ENCODE results near the gene ITPRID1. TPM values are rescaled to one million over a fixed set of nuclear protein-coding genes. Genes with fewer than 3 reads are reported as not detected.
"Not testable (repeated sequence)": the region's sequence is repeated elsewhere in the genome, so short reads cannot be mapped to it uniquely, and the experiment has no call there.

The ITPRID1 gene
- total RNA-seq = not detected
- long read RNA-seq, partial matches to known transcripts = 0 of 5 reads
- long read RNA-seq, other reads (novel, unspliced or antisense) = 5 of 5 reads

DNA sequence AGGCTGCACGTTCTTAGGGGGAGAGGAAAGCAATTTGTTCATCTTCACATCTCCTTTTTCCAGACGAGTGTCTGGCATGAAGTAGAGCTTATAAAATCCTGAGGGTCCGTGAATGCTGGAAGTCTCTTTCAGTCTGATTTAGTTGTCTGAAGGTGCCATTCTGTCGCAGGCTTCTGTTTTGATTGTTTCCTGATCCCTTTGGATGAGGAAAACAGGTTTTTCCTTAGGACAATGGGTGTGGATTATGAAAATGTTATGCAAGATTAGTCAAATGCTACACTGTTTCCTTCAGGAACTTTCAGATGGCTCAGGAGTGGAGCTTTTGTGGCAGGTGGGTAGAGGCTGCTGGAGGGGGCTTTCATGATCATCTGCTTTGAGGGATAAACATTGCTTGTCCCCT, at the start of gene ITPRID1:
ITPRID1 (plus strand) TSS at position 301 of the 400 bp plus-strand sequence. CDS start 38,935 bp downstream, outside the sequence.
- intact Hi-C loops (cut with DNase I) = no loop called here
- no peak for DNase-seq (ENCODE audit: low spot score)

GRCh38 chr7:31464601-31465000, 49.3 kb upstream of the ITPRID1 start:
- no peak for DNase-seq (ENCODE audit: low spot score)
- intact Hi-C loops (cut with DNase I) = no loop called here

DNA sequence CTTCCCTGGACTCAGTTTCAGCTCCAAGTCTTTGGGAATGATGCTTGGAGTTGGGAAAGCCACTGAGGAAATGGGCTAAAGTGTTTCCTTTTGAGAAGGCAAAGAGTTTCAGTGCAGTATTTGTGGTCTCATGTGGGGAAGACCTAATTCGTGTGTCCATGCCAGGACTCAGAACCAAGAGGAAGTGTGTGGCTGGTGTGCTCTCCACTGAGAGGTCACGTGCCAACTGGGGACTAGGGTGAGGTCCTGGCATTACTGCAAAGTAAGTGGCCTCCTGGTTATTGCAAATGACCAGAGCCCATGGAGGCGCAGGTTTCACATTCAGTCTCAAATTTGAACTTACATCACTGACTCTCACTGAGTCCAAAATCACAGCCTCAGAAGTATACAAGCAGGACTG, 48.6 kb upstream of the ITPRID1 start:
- no peak for DNase-seq (ENCODE audit: low spot score)
- intact Hi-C loops (cut with DNase I) = no loop called here

DNA sequence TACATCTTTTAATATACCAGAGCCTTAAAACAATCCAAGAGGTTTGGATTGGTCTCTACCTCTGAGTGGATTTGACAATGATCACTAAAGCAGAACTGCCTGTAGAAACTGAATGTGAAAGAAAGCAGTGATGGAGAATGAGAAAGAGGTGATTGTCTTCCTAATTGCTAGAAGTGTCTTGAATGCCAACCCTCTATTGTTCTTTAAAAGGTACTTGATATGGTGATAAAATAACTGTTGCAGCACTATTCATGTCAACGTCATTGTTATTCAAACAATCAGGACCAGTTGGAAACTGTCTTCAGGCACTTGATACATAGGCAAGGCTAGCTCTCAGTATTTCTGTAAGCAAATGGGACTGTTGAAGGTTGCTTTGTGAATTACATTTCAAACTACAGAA, 47.9 kb upstream of the ITPRID1 start:
- intact Hi-C loops (cut with DNase I) = no loop called here
- DNase-seq (ENCODE audit: low spot score) = no peak

- DNase-seq (ENCODE audit: low spot score); intact Hi-C loops (cut with DNase I): not testable (repeated sequence)
Measured at GRCh38 chr7:31470883-31471282, 43.0 kb upstream of the ITPRID1 start.

DNA sequence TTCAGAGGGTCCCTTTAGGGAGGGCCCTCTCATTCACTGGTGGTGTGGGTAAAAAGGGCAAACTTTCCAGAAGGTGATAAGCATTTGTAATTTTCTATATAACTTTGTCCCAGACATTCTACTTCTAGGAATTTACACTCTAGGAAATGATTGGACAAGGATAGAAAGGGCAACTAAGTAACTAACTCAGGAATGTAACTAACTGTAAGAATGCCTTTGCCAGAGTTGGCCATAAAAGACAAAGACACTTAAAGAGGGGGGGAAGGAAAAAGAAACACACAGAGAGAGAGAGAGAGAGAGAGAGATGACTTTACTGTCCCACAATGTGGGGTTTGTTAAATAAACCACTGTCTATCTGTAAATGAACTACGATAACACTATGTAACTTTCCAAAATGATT, 38.5 kb upstream of the ITPRID1 start:
- no peak for DNase-seq (ENCODE audit: low spot score)
- intact Hi-C loops (cut with DNase I) = no loop called here

DNA sequence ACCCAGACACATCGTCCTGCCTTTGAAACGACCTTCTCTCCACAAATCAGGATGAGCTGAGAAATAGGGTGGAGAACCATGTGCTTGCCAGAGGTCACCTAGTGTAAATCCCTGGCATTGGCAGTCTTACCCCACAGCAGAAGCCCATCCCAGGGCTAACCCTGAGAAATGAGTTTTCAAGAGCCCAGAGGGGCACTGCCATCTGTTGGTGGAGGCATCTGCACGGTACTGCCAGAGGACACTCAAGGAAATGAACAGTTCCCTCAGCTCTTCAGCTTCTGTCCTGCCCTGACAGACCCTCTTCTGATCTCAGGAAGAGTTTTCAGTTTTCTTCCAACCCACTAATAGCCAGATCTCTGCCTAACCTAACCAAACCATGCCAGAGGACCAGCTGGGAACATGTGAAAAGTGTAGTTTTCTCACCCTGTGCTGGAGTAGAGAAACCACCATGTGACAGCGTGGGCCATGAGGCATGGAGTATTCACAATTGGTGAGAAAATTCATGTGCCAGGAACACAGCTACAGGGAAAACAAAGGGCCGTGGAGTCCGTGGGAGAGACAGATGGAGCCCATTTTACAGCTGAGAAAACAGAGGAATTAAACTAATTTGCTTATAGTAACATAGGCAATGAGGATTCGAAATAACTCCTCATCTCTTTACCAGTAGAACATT, 37.7 kb upstream of the ITPRID1 start:
- DNase-seq (ENCODE audit: low spot score) = no peak
- intact Hi-C loops (cut with DNase I) = no loop called here

- intact Hi-C loops (cut with DNase I) = no loop called here
- no peak for DNase-seq (ENCODE audit: low spot score)
Measured at GRCh38 chr7:31476941-31477677, 36.8 kb upstream of the ITPRID1 start.

- no peak for DNase-seq (ENCODE audit: low spot score)
- intact Hi-C loops (cut with DNase I) = no loop called here
Measured at GRCh38 chr7:31478018-31478417, 35.9 kb upstream of the ITPRID1 start.

DNA sequence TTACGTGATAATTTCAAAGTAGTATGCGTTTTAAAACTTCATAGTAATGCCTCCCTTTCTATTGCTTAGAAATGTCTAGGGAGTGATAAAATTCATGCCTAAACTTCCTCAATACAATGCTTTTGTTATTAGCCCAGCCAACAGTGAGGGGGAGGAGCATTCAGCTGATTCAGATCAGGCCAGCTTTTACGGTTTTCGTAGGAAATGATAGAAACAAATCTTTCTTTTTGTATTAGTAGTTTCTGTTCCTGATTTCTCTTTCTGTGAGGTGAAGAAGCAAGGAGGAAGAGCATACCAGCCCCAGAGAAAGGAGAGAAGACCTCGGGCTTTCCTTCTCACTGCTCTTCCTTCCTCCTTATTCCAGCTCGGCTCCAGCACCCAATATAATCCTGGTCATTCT, 35.2 kb upstream of the ITPRID1 start:
- DNase-seq (ENCODE audit: low spot score) = no peak
- intact Hi-C loops (cut with DNase I) = no loop called here

DNA sequence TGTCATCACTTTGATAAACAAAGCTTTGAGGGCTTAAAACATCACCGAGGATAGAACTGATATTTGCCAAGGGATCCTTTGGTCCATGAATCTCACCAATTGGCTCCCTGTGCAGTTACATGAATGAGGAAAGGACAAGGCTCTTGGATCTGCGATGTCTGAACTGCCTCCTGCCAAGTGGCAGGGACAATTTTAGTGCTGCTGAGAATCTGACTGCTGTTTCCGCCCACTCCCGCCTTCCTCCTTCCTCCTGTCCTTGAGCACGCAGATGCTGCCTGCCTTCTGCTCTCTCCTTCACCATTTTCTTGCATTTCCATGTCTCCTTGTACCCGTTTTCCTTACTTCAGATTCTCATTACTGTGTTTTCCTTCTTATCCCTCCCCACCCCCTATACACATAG, 26.8 kb upstream of the ITPRID1 start:
- DNase-seq (ENCODE audit: low spot score) = no peak
- intact Hi-C loops (cut with DNase I) = no loop called here

DNA sequence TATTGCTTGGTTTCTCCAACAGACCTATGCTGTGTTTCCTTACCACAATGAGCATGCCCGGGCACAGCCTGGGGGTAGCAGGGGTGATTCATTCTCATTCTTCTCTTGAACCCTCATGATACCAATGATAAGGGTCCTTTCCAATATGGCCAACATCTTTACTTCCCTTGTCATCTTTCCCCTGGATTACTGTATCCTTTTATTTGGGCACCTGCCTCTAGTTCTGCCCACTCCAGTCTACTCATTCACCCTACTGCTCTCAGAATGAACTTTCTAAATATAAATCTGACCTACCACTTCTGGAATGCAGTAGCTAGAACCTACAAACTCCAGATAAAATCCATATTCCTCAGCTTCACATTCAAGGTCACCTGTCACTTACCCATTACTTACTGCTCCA, 26.4 kb upstream of the ITPRID1 start:
- no peak for DNase-seq (ENCODE audit: low spot score)
- intact Hi-C loops (cut with DNase I) = no loop called here

DNA sequence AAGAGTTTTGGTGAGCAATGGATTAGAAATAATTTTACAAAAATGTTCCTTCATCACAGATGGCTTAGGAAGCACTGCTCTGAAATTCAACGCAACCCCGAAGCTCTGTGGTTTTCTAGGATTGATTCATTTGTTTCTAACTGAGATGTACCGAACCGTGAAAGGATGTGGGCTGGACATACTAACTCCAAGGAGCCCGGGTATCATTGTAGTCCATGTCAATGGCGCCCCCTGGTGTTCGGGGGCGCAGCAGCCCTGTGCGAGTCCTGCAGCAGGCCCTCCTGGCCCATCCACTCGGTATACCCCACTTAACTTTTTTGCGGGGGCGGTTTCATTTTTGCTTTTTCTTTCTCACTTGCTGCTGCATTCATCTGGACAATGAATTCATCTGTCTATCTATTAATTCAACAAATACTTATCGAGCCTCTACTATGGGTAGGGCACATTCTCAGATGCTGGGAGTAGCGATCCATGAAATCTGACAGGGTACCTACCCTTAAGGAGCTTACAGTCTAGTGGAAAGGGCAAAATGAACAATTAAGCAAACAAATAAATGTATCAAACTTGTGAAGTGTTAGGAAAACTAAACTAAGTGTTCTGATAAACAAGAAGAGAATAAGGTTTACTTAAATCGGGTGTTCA, 25.2 kb upstream of the ITPRID1 start:
- intact Hi-C loops (cut with DNase I) = no loop called here
- DNase-seq (ENCODE audit: low spot score) = no peak

- intact Hi-C loops (cut with DNase I) = no loop called here
- no peak for DNase-seq (ENCODE audit: low spot score)
Measured at GRCh38 chr7:31490796-31491314, 23.0 kb upstream of the ITPRID1 start.

GRCh38 chr7:31492086-31492485, 21.8 kb upstream of the ITPRID1 start:
- intact Hi-C loops (cut with DNase I) = no loop called here
- DNase-seq (ENCODE audit: low spot score) = no peak

- intact Hi-C loops (cut with DNase I) = no loop called here
- DNase-seq (ENCODE audit: low spot score) = no peak
Measured at GRCh38 chr7:31493714-31494181, 20.1 kb upstream of the ITPRID1 start.

DNA sequence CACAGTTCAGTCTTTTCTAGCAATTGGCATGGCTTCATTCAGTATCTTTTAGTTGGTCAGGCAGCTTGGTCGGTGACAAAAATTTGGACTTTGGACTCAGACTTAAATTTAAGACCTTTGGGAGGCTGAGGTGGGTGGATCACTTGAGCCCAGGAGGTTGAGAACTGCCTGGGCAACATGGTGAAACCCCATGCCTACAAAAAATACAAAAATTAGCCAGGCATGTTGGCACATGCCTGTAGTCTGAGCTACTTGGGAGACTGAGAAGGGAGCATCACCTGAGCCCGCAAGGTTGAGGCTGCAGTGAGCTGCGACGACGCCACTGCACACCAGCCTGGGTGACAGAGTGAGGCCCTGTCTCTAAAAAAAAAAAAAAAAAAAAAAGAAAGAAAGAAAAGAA, 19.5 kb upstream of the ITPRID1 start:
- no peak for DNase-seq (ENCODE audit: low spot score)
- intact Hi-C loops (cut with DNase I) = no loop called here

DNA sequence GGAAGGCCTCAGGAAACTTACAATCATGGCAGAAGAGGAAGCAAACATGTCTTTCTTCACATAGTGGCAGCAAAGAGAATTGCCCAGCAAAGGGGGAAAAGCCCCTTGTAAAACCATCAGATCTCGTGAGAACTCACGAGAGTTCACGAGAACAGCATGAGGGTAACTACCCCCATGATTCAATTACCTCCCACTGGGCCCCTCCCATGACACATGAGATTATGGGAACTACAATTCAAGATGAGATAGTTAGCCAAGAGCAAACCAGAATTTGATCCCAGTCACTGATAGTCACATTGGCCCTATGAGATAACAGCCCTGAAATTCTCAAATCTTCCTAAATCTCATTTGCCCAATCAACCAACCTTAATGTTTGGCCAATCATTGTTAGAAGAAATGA, 18.2 kb upstream of the ITPRID1 start:
- intact Hi-C loops (cut with DNase I) = no loop called here
- DNase-seq (ENCODE audit: low spot score) = no peak

GRCh38 chr7:31497516-31497915, 16.4 kb upstream of the ITPRID1 start:
- intact Hi-C loops (cut with DNase I) = no loop called here
- DNase-seq (ENCODE audit: low spot score) = no peak

- intact Hi-C loops (cut with DNase I) = no loop called here
- no peak for DNase-seq (ENCODE audit: low spot score)
Measured at GRCh38 chr7:31500656-31501055, 13.2 kb upstream of the ITPRID1 start.

All from cardiac septum (tissue), 1 donor.